Kidney (tissue), 22 donors: ENCODE measurements around the gene MAPRE2. TPM values are rescaled to one million over a fixed set of nuclear protein-coding genes. Genes with fewer than 3 reads are reported as not detected.

Source experiments
- DNase-seq, 5 donors: peaks; one replicate each; pipeline ENCODE4 v3.0.0-alpha.2; 2013 to 2020
- FAIRE-seq: peaks from 2 replicates; lab custom pipeline; 2012; peaks lifted over from hg19 to GRCh38; lab: Jason Lieb, UNC
- H3K27ac ChIP-seq, 2 donors: one replicate each; pipeline ENCODE4 v1.7.0; 2013; ENCODE audit warnings: low read depth in 2 of 2, low read length in 2 of 2, inconsistent platforms in 1 of 2
- H3K27me3 ChIP-seq: one replicate; pipeline ENCODE4 v1.7.1; 2013; ENCODE audit warnings: low read length, inconsistent platforms; ENCODE audit not compliant: control insufficient read depth, insufficient read depth
- H3K36me3 ChIP-seq, 3 donors: one replicate each; pipeline versions ENCODE4 v1.7.0 to v1.7.1; 2013; ENCODE audit warnings: low read length in 3 of 3, control low read depth in 1 of 3, inconsistent platforms in 1 of 3; ENCODE audit not compliant: insufficient read depth in 3 of 3, control insufficient read depth in 2 of 3
- H3K4me1 ChIP-seq, 3 donors: one replicate each; pipeline versions ENCODE4 v1.7.0 to v1.7.1; 2013; ENCODE audit warnings: low read length in 3 of 3, inconsistent platforms in 1 of 3, low read depth in 1 of 3; ENCODE audit not compliant: control insufficient read depth in 2 of 3, insufficient read depth in 2 of 3
- H3K4me3 ChIP-seq, 3 donors: one replicate each; pipeline versions ENCODE4 v1.7.0 to v1.8.1; 2013; ENCODE audit warnings: low read length in 3 of 3, control low read depth in 1 of 3, inconsistent platforms in 1 of 3
- H3K9ac ChIP-seq, 3 donors: one replicate each; pipeline versions ENCODE4 v1.7.0 to v1.7.1; 2013; ENCODE audit warnings: low read length in 3 of 3, control low read depth in 1 of 3, inconsistent platforms in 1 of 3
- H3K9me3 ChIP-seq, 3 donors: one replicate each; pipeline versions ENCODE4 v1.7.0 to v1.7.1; 2013; ENCODE audit warnings: low read length in 3 of 3, control low read depth in 1 of 3, inconsistent platforms in 1 of 3; ENCODE audit not compliant: control insufficient read depth in 2 of 3, insufficient read depth in 1 of 3
- CTCF ChIP-seq: IDR thresholded peaks from 3 replicates; pipeline ENCODE4 v1.5.1; 2012; ENCODE audit warnings: mild to moderate bottlenecking, moderate library complexity, borderline replicate concordance; ENCODE audit not compliant: insufficient read depth; ENCODE audit errors: extremely low read depth
- intact Hi-C: fragments of 100-400 bp; cut with DNase I; formaldehyde crosslinking; loops from one replicate; pipeline ENCODE4 v1.11.1; 2022
- long read RNA-seq, 10 donors: library from polyadenylated mRNA in 1 of 10; unstranded in 1 of 10; transcript quantifications; one replicate each; pipeline ENCODE4 v2.0.0 and lab custom pipeline, GENCODE V29; 2021 to 2026
- polyA plus RNA-seq: library from polyadenylated mRNA; stranded (reverse); fragments of 350-450 nt; fragmentation: Illumina TruSeq; extraction: RNeasy Lipid Tissue Mini Kit (QIAGEN cat#74804); gene quantifications from one replicate; pipeline ENCODE4 v1.2.3, GENCODE V29; 2014; ENCODE audit warnings: low read depth, low replicate concordance; ENCODE audit not compliant: insufficient read depth
- total RNA-seq: library from RNA; stranded (reverse); fragmentation: NEBNext Ultra II Directional; extraction: Animal tissue kit (Norgen Biotek cat#: 25700); gene quantifications from one replicate; pipeline ENCODE4 v1.2.1, GENCODE V29; 2021
- donor health status: control.
- donor health status: control.
- donor health status: control.
- donor health status: control.
- donor health status: control.
- donor health status: DM: yes; HTN: yes; CAD: no.
- donor health status: Normal renal cell carcinoma (clear cell type).

MAPRE2 gene
- total RNA-seq (30.2 TPM), polyA plus RNA-seq (15.2 TPM)
- long read RNA-seq, donor 1, full-length matches to known transcripts = 7 of 7 reads
- long read RNA-seq, donor 1, partial matches to known transcripts = 0 of 7 reads
- long read RNA-seq, donor 1, other reads (novel, unspliced or antisense) = 0 of 7 reads
- long read RNA-seq, donor 2, full-length matches to known transcripts = 5 of 5 reads
- long read RNA-seq, donor 2, partial matches to known transcripts = 0 of 5 reads
- long read RNA-seq, donor 2, other reads (novel, unspliced or antisense) = 0 of 5 reads
- long read RNA-seq, donor 3, full-length matches to known transcripts = 11 of 11 reads
- long read RNA-seq, donor 3, partial matches to known transcripts = 0 of 11 reads
- long read RNA-seq, donor 3, other reads (novel, unspliced or antisense) = 0 of 11 reads
- long read RNA-seq, donor 4, full-length matches to known transcripts = 8 of 8 reads
- long read RNA-seq, donor 4, partial matches to known transcripts = 0 of 8 reads
- long read RNA-seq, donor 4, other reads (novel, unspliced or antisense) = 0 of 8 reads
- long read RNA-seq, donor 5 = 0 reads
- long read RNA-seq, donor 6, full-length matches to known transcripts = 3 of 3 reads
- long read RNA-seq, donor 6, partial matches to known transcripts = 0 of 3 reads
- long read RNA-seq, donor 6, other reads (novel, unspliced or antisense) = 0 of 3 reads
- long read RNA-seq, donor 7, full-length matches to known transcripts = 16 of 23 reads
- long read RNA-seq, donor 7, partial matches to known transcripts = 4 of 23 reads
- long read RNA-seq, donor 7, other reads (novel, unspliced or antisense) = 3 of 23 reads
- long read RNA-seq, donor 8, full-length matches to known transcripts = 3 of 3 reads
- long read RNA-seq, donor 8, partial matches to known transcripts = 0 of 3 reads
- long read RNA-seq, donor 8, other reads (novel, unspliced or antisense) = 0 of 3 reads
- long read RNA-seq, donor 9, full-length matches to known transcripts = 1 of 1 reads
- long read RNA-seq, donor 9, partial matches to known transcripts = 0 of 1 reads
- long read RNA-seq, donor 9, other reads (novel, unspliced or antisense) = 0 of 1 reads
- long read RNA-seq, donor 10, full-length matches to known transcripts = 5 of 5 reads
- long read RNA-seq, donor 10, partial matches to known transcripts = 0 of 5 reads
- long read RNA-seq, donor 10, other reads (novel, unspliced or antisense) = 0 of 5 reads

DNA sequence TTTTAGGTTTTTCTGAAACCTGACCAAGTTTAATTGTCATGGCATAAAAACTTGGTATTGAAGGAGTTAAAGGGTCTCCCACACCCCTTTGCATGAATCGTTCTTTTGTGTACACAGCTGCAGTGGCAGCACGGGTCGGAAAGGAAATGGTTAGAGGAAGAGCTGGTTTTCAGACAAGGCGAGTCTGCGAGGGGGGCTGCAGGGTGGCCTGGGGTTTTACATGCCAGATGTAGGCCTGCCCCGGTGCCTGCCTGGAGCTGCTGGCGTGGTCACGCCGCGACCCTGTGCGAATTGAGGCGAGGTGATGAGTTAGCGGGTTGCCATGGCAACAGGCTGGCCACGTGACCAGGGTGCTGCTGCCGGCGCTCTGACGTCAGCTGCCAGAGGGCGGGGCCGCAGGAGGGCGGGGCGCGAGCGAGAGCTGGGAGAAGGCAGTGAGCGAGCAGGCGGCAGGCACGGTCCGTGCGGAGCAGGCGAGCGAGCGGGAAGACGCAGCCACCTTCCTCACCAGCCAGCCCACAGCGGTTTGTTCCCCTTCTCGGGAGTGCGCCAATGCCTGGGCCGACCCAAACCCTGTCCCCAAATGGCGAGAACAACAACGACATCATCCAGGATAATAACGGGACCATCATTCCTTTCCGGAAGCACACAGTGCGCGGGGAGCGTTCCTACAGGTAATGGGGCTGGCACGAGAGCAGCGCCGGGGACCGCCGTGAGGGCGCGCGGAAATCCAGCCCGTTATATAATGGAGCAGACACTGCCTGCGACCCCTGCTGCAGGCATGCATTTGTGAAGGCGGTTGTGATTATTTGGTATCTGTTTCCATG, at the start of gene MAPRE2:
TSS of gene MAPRE2 (plus strand) at position 426 of the 827 bp plus-strand sequence. CDS start at position 553, 127 bp downstream.
- peaks cover 2 to 5% (median 3%) of the 10 kb centered on the region in 3 donors for H3K4me1 ChIP-seq

GRCh38 chr18:34991561-34991960, 49.7 kb upstream of the MAPRE2 start:
- FAIRE-seq = no peak
- Histone ChIP-seq H3K9ac (no peak overlapping the region), H3K9me3 (no peaks in the 10 kb centered on the region), H3K27me3 (no peaks in the 10 kb centered on the region), H3K36me3 (no peaks in the 10 kb centered on the region), H3K27ac (no peak overlapping the region), H3K4me1 (no peaks in the 10 kb centered on the region), H3K4me3 (no peak overlapping the region)
- DNase-seq = no peak
- TF ChIP-seq CTCF = no peak
- intact Hi-C loops = no loop called here

More for the DNA sequence above, at the start of gene MAPRE2:
- FAIRE-seq (no peak), DNase-seq (peak; percentile 99 to 100 (median 99))
- Histone ChIP-seq H3K36me3 (no peaks in the 10 kb centered on the region), H3K4me3 (peak within 1 kb of the TSS; percentile 94 to 99 (median 98)), H3K27me3 (no peaks in the 10 kb centered on the region), H3K9me3 (no peaks in the 10 kb centered on the region), H3K9ac (peak within 1 kb of the TSS; percentile 84 to 97 (median 92)), H3K27ac (peak within 1 kb of the TSS; percentile 83 to 91)
- intact Hi-C loops = no loop called here
- no peak for TF ChIP-seq CTCF

GRCh38 chr18:34993289-34993688, 47.9 kb upstream of the MAPRE2 start:
- Histone ChIP-seq H3K4me1 (no peaks in the 10 kb centered on the region), H3K4me3 (no peak overlapping the region), H3K27me3 (no peaks in the 10 kb centered on the region), H3K9me3 (no peaks in the 10 kb centered on the region), H3K9ac (no peak overlapping the region), H3K36me3 (no peaks in the 10 kb centered on the region), H3K27ac (no peak overlapping the region)
- FAIRE-seq (no peak), DNase-seq (no peak)
- TF ChIP-seq CTCF = no peak
- intact Hi-C loops = no loop called here
